Measurements from ENCODE around the gene FADS3. TPM values are rescaled to one million over a fixed set of nuclear protein-coding genes. Genes with fewer than 3 reads are reported as not detected.

FADS3 gene, protein sequence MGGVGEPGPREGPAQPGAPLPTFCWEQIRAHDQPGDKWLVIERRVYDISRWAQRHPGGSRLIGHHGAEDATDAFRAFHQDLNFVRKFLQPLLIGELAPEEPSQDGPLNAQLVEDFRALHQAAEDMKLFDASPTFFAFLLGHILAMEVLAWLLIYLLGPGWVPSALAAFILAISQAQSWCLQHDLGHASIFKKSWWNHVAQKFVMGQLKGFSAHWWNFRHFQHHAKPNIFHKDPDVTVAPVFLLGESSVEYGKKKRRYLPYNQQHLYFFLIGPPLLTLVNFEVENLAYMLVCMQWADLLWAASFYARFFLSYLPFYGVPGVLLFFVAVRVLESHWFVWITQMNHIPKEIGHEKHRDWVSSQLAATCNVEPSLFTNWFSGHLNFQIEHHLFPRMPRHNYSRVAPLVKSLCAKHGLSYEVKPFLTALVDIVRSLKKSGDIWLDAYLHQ
- 10 to 100 TPM in 1 of 2 donors, 1 to 10 TPM in 1; 6.9 to 18.7 TPM for total RNA-seq
- long read RNA-seq, transcript FADS3-201 (12 exons, 1,779 nt), result major isoform, 6 of 8 reads
- long read RNA-seq, partial matches to known transcripts, result 1 of 8 reads
- long read RNA-seq, other reads (novel, unspliced or antisense), result 1 of 8 reads

DNA sequence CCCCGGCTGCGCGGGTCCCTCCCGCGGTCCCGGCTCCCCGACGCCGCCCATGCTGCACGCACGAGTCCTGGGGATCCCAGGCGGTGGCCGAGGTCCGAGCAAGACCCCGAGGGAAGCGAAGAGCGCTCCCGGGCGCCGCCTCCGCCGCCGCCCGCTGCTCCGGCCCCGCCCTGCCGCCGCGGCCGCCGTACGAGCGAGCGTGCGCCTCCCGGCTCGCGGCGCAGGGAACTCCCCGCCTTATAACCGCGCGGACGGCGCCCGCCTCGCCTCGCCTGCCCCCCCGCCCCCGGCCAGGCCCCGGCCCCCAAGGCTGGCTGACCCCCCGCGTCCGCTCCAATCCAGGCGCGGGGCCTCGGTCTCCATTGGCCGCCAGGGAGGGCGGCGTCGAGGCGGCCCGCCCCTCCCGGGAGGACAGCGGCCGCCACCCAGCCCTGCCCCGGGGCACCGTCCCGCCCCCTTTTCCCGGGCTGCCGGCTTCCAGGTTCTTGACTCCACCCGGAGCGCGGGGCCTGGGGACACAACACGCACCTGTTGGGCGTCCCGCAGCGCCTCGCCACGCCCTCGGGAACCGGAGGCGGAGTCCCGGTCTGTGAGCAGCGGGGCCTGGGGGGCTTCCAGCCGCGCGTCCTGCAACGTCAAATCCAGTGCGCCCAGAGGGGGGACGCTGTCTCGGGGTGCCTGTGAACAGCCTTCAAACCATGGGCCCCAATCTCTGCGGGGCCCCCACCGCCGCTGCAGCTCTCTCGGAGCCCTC is at the start of gene FADS3:
FADS3 (minus strand) TSS at position 215 of the 754 bp plus-strand sequence; CDS start at position 51, 164 bp downstream.
- DNase-seq, result peak; percentile 87 to 91
- intact Hi-C loops (cut with DNase I, micrococcal nuclease), result loop anchor here in 1 of 2 donors (10.0 kb wide), 2 partner anchors 87 to 193 kb away; no protein-coding TSS in a partner anchor
- peak; percentile 96 for ATAC-seq

DNA sequence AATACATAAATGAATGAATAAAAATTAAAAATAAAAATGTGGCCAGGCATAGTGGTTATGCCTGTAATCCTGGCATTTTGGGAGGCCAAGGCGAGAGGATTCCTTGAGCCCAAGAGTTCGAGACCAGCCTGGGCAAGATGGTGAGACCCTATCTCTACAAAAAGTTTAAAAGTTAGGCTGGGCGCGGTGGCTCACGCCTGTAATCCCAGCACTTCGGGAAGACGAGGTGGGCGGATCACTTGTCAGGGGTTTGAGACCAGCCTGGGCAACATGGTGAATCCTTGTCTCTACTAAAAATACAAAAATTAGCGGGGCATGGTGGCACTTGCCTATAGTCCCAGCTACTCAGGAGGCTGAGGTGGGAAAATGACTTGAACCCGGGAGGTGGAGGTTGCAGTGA is 49.1 kb upstream of the FADS3 start:
- intact Hi-C loops (cut with DNase I, micrococcal nuclease), result loop anchor here in 1 of 2 donors (10.0 kb wide), 1 partner anchor 144 kb away; no protein-coding TSS in a partner anchor
- ATAC-seq, result no peak
- no peak for DNase-seq

DNA sequence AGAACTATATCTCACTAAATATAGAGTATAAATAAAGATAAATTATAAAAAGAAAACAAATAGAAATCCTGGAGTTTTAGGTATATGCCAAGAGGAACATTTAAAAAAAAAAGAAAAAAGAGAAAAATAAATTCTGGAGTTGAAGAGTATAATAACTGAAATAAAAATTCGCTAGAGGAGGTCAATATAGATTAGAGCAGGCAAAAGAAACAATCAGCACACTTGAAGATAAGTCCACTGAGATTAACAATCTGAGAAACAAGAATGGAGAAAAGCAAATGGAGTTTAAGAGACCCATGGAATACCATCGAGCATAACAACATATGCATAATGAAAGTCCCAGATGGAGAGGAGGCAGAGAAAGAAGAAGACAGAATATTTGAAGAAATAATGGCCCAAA is 44.5 kb upstream of the FADS3 start:
- ATAC-seq (no peak), DNase-seq (no peak)
- intact Hi-C loops (cut with DNase I, micrococcal nuclease), result no loop called here

DNA sequence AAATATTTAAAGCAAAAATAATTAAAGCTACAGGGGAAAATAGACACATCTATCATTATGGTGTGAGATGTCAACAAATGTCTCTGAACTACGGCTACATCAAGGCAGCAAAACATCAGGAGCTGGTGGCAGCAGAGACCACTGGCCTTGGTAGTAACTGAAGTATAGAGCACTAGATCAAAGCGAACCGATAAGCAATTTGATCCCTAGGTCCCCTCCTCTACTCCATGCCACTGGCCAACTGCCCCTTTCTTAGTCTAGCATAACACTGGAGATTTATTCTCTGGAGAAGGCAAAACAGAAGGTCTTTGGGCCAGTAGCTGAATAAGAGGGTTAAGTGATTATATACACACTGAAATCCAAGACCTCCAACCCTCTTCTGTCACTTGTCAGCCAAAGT is 39.6 kb upstream of the FADS3 start:
- ATAC-seq (no peak), DNase-seq (no peak)
- intact Hi-C loops (cut with DNase I, micrococcal nuclease), result no loop called here

DNA sequence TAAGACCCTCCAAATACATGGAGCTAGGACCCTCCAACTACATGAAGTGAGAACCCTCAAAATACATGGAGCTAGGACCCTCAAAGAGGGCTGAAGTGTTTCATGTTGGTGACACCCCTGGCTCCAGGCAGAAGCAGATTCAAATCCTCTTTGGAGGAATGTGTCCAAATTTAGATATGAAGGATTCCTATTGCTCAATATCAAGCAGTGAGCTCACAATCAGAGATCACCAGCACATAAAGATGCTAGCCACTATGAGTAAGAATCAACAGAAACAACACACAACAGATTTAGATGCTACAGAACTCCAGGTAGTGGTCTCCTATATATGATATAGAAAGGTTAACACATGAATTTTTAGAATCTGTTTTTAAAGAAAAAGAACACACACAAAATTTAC is 37.3 kb upstream of the FADS3 start:
- ATAC-seq, result no peak

DNA sequence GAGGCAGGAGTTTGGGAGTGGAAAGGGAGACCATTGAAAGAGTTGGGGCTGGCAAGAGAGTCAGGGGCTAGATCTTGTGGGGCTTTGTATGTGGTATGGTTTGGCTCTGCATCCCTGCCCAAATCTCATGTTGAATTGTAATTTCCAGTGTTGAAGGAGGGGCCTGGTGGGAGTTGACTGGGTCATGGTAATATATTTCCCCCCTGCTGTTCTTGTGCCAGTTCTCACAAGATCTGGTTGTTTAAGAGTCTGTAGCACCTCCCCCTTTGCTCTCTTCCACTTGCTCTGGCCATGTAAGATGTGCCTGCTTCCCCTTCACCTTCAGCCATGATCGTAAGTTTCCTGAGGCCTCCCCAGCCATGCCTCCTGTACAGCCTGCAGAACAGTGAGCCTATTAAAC is 36.2 kb upstream of the FADS3 start:
- intact Hi-C loops (cut with DNase I, micrococcal nuclease), result no loop called here
- ATAC-seq (no peak), DNase-seq (no peak)

More for the DNA sequence above, 37.3 kb upstream of the FADS3 start:
- intact Hi-C loops (cut with DNase I, micrococcal nuclease), result no loop called here
- DNase-seq, result no peak

DNA sequence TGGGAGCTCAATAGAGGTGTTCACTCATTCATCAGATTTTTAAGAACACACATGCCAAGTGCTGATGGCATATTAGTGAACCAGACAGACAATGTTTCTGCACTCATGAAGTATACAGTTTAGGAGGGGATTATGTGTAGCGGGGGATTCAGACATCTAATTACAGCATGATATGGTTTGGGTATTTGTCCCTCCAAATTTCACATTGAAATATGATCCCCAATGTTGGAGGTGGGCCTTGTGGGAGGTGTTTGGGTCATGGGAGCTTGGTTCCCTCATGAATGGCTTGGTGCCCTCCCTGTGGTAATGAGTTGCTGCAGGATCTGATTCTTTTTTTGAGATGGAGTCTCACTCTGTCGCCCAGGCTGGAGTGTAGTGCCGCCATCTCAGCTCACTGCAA is 34.9 kb upstream of the FADS3 start:
- no peak for ATAC-seq
- no peak for DNase-seq
- intact Hi-C loops (cut with DNase I, micrococcal nuclease), result no loop called here

DNA sequence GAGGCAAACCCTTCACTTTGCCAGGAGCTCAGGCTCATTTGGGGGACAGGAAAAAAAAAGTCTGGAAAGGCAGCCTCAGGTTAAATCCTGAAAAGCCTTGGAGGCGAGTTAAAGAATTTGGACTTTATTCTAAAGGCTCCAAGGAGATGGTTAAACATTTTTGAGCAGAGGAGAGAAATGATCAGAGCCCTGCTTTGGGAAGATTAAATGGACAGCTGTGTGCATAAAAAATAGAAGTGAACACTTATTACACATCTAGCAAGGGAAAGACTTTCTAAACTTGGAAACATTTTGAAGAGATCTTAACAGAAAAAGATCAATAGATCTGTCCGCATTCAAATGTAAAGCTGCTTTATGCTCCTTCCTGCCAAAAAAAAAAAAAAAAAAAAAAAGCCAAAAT is 34.4 kb upstream of the FADS3 start:
- DNase-seq (no peak), ATAC-seq (no peak)
- intact Hi-C loops (cut with DNase I, micrococcal nuclease), result no loop called here

DNA sequence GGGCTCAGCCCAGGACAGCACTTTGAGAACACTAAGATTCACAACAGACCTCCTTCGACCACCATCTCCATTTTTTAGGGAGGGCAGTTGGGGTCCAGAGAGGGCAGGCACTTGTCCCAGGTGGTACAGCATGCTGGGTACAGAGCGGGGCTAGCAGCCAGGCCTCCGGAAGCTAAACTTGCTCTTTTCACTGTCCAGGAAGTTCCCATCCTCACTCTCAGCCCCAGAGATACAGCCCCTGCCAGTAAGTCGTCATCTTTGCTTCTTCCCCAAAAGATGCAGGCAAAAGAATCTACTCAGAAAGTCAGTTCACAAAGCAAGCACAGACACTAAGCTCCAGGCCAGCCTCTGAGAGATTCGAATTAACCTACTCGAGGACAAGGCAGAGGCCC is 32.7 kb upstream of the FADS3 start:
- ATAC-seq, result no peak
- intact Hi-C loops (cut with DNase I, micrococcal nuclease), result no loop called here
- DNase-seq, result no peak

DNA sequence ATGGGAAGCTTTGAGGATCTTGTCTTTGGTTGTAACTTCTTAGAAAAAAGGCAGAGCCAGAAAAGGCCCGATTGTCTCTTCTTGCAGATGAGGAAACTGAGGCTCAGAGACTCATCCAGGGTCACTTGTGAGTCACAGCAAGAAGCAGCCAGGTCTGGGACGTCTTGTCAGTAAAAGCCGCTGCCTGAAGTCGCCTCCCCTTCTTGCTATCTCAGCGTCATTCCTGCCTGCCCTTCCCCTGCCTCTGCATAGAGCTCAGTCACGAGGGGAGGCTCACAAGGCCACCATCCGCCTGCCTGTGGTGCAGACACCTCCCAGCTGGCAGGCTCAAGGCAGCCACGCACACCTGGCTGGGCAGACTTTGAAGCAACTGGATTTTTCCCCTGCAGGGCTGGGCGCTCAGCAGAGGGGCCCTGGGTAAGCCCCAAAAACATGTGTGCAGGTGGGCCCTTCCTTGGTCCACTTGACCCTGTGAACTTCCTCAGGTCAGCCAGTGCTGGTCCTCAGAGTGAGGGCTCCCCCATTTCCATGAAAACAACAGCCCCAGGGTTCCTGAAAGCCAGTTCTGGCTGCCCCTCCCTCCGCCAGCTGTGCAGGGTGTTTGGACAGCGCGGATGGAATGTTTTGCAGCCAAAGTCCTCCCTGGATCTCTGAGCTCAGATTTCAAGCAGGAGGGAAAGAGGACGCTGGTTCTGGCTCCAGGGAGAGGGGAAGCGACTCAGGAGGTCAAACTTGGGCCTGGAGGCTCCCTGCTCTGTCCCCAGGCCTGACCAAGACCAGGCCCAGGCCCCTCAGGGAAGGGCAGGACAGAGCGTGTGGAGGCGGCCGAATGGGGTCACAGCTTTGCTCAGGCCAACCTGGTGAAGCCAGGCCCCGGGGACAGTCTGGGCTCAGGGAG is 32.1 kb upstream of the FADS3 start:
- intact Hi-C loops (cut with DNase I, micrococcal nuclease), result no loop called here
- DNase-seq (peak in 1 of 2 donors; percentile 39), ATAC-seq (peak; percentile 61)

DNA sequence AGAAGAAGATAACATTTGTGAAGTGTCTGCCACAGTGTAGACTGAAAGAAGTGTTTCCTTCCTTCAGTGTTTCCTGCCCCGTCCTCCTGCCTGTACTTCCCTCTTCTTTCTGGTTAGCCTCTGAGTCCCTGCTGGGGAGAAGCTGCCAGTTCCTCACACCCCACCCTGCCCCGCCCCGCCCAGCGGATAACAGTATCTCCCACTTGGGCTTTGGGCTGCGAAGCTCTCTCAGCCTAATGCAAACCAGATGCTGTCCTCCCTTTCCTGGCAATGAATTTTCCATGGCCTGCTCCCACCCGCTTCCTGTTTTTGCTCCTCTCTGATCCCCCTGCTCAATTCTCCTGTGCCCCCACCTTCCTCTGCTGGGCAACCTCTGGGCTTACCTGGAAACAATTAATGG is 31.2 kb upstream of the FADS3 start:
- DNase-seq, result peak; percentile 46 to 65
- ATAC-seq, result peak; percentile 27
- intact Hi-C loops (cut with DNase I, micrococcal nuclease), result no loop called here

DNA sequence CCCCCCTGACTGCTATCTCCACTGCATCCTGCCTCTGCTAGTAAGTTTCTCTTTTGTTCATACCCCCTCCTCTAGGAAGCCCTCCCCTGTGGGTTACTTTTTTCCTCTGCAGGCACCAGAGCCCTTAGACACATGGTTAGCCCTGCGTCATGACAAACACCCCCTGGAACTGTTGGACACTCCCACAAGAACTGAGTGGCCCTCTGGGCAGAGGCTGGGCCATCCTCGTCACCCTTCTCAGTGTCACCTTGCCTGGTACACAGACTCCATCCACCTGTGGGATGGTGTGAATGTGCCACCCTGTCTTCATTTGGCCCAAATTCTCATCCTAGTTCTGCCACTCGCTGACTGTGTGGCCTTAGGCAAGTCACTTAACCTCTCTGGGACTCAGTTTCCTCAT is 30.1 kb upstream of the FADS3 start:
- no peak for ATAC-seq
- intact Hi-C loops (cut with DNase I, micrococcal nuclease), result no loop called here

DNA sequence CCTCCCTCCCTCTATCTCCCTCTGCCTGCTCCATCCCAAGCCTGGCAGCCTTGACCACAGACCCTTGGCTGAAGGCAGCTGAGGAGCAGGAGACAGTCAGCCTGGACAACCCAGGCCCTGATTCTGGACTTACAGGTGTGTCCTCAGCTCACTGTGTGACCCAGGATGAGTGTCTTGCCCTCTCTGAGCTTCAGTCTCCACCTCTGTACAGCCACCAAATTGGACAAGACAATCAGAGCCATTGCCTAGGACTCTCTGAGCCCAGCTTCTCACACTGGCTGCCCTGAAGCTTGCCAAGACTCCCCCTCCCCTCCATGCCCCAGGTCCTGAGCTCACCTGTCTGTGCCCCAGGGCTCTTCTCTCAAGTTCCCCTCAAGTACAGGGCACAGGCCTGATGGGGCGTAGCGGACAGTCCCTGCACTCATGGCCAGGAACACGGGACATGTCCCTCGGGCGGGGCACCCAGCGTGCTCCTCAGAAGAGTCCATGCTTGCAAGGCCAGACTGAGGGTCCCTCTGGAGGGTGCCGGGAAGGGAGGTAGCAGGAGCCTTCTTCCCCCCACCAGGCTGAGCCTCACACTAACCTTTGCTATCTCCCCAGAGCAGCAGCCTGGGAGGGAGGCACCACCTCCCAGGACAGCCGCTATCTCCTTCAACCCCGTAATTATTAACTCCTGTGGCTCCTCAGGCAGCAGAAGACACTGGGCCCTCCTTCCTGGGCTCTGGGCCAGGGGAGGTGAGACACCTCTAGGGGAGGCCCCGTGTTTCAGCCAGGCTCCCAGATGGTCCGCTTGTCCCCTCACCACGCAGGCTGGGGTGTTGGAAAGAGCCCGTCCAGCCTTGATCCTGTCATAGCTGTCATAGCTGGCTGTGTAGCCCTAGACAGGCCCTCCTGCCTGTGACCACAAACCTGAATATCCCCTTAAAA is 28.6 kb upstream of the FADS3 start:
- ATAC-seq (no peak), DNase-seq (no peak)
- intact Hi-C loops (cut with DNase I, micrococcal nuclease), result no loop called here

More for the DNA sequence above, 30.1 kb upstream of the FADS3 start:
- DNase-seq, result no peak

DNA sequence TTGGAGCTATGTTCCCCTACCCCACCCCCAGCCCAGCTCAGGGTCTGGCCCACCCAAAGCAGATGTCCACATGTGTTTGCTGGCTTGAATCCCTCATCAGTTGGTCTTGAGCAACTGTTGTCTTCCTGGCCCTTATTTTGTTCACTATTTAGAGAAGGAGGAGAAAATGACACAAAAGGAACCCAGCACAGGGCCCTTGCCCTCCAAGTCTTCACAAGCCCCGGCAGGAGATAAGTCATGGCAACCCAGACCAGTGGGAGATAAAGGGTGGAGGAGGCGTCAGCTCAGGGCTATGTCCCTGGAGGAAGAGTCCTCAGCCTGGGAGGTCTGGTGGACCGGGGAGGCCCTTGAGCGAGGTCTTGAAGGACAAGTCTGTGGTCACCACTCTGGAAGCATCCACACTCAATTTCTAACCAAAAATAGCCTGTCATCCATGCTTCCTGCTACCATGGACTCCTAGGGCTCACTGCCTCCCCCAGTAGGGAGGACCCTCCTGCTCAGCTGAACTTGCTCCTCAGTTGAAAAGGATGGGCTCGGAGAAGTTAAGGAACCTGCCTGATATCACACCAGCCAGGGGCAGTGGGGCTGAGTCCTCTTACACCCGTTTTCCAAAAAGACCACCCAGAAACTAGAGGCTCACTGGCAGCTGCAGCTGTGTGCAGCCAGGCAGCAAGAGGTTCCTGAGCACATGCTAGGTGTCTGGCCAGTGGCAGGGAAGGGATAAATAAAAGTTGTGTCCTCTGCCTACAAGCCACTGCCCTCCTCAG is 27.8 kb upstream of the FADS3 start:
- intact Hi-C loops (cut with DNase I, micrococcal nuclease), result no loop called here
- no peak for ATAC-seq
- peak in 1 of 2 donors; percentile 5 for DNase-seq

DNA sequence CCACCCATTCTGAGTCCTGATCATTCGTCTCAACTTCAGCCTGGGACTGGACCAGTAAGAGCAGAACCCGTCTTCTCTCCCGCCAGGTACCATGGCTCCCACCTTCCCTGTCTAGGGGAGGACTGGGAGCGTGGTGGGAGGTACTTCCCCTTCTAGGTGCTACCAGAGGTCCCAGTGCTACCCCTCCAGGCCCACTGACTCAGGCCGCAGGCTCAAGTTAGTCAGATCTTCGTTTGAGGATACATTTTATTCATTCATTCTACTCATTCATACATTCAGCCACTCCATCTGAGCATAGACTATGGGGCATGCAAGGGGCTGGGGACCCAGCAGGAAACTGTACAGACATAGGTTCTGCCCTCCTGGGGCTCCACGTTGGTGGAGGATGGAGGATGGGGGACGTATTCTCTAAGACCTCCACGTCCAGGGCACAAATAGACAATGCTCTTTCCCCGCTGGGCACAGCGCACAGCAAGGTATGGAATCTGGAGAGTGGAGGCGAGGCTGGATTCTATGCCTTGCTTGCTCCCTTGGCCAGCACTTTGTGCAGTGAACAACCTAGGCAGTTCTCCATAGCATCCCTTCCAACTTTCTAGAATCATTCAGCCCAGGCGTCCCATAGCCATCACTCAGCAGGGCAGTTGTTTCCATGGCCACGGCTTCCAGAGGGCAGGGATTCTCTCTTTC is 27.0 kb upstream of the FADS3 start:
- DNase-seq (peak in 1 of 2 donors; percentile 6), ATAC-seq (no peak)
- intact Hi-C loops (cut with DNase I, micrococcal nuclease), result no loop called here

DNA sequence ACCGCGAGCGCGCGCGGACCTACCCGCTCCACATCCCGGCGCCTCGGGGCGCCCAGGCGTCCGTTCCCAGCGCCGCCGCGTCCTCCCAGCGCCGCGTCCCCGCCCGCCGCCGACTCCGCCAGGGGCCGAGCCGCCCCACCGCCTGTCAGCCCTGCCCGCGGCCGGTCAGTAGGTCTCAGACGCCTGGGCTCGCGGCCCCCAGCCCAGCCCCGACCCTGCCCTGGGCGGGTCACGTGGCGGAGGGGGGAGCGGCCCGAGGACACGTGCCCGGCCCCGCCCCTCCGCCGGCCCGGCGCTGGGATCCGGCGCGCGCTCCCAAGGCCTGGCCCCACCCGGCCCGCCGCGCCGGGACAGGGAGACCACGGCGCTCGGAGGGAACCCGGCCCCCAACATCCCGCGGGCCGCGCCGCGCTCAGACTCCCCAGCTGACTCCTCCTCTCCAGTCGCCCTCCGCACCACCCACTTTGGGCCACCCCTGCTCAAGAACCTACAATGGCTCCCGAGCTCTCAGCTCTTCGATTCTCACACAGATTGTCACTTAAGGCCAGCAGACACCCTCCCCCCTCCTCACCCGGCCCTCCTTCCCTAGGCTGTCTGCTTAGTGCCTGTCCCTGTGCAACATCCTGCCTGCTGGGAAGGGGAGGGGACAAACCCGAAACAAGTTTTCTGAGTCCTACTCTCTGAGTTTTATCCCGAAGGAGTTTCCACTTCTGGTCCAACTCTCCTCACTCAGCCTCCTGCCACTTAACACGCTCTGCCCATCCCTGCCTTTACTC is 26.2 kb upstream of the FADS3 start, which contains the start of gene RAB3IL1:
RAB3IL1 (minus strand) TSS at position 233 of the 776 bp plus-strand sequence; CDS start at position 34, 199 bp downstream.
- peak; percentile 90 for ATAC-seq
- intact Hi-C loops (cut with DNase I, micrococcal nuclease), result no loop called here
- peak in 1 of 2 donors; percentile 65 for DNase-seq
